SK-N-SH (cell line): ENCODE data around the gene RARRES1. TPM values are rescaled to one million over a fixed set of nuclear protein-coding genes. Genes with fewer than 3 reads are reported as not detected.

Experiments
- CTCF ChIA-PET: fragments of 300-600, 350-600 bp; formaldehyde crosslinking; extraction: SDS; loops from one replicate; lab custom pipeline; 2021; lab: Yijun Ruan, JAX
- POLR2A ChIA-PET: fragments of 350-600 bp; sonication (Branson Sonifier 250); formaldehyde crosslinking; extraction: SDS; loops from one replicate; lab custom pipeline; 2020; ENCODE audit warnings: antibody characterized with exemption, inconsistent platforms; lab: Yijun Ruan, JAX
- DNase-seq: peaks from one replicate; pipeline ENCODE4 v3.0.0; 2012
- H2AFZ ChIP-seq: fragments of 200-600 bp; sonication (generic); 2 replicates; pipeline ENCODE4 v1.8.1; 2016; ENCODE audit warnings: antibody characterized with exemption, mild to moderate bottlenecking, low read depth
- H3F3A ChIP-seq: fragments of 200-600 bp; sonication (generic); replicated peaks from 2 replicates; pipeline ENCODE3; 2016; ENCODE audit warnings: antibody characterized with exemption, mild to moderate bottlenecking; ENCODE audit not compliant: insufficient read depth
- H3K27ac ChIP-seq, 2 experiments: fragments of 200-500 bp in 1 of 2; fragments of 200-600 bp in 1 of 2; sonication (Bioruptor generic) in 1 of 2; sonication (generic), shearing (Covaris generic) in 1 of 2; 2 replicates each; pipeline versions ENCODE4 v1.5.1 to v1.6.1; 2014 to 2016; ENCODE audit warnings: low read depth in 2 of 2, inconsistent platforms in 1 of 2, low read length in 1 of 2, mild to moderate bottlenecking in 1 of 2, mixed read lengths in 1 of 2
- H3K27me3 ChIP-seq: fragments of 200-600 bp; sonication (generic), shearing (Covaris generic); 2 replicates; pipeline ENCODE4 v1.6.1; 2016; ENCODE audit warnings: mixed run types; ENCODE audit not compliant: insufficient read depth
- H3K36me3 ChIP-seq, 2 experiments: fragments of 200-500 bp in 1 of 2; fragments of 200-600 bp in 1 of 2; sonication (Bioruptor generic) in 1 of 2; sonication (generic) in 1 of 2; replicated peaks in 1 of 2; 2 replicates each; pipeline versions ENCODE3 to v1.5.1; 2014 to 2016; ENCODE audit warnings: low read length in 1 of 2, mild to moderate bottlenecking in 1 of 2; ENCODE audit not compliant: insufficient read depth in 2 of 2, control insufficient read depth in 1 of 2
- H3K4me1 ChIP-seq, 2 experiments: fragments of 200-500 bp in 1 of 2; fragments of 200-600 bp in 1 of 2; sonication (Bioruptor generic) in 1 of 2; sonication (generic), shearing (Covaris generic) in 1 of 2; 2 replicates each; pipeline versions ENCODE4 v1.5.1 to v1.6.1; 2014 to 2016; ENCODE audit warnings: low read depth in 1 of 2, low read length in 1 of 2, mixed run types in 1 of 2; ENCODE audit not compliant: insufficient read depth in 2 of 2, control insufficient read depth in 1 of 2
- H3K4me2 ChIP-seq: fragments of 200-600 bp; sonication (generic), shearing (Covaris generic); 2 replicates; pipeline ENCODE4 v1.6.1; 2017; ENCODE audit warnings: mixed run types
- H3K4me3 ChIP-seq, 2 experiments: fragments of 200-500 bp in 1 of 2; fragments of 200-600 bp in 1 of 2; sonication (Bioruptor generic) in 1 of 2; sonication (generic), shearing (Covaris generic) in 1 of 2; 2 replicates each; pipeline versions ENCODE4 v1.5.1 to v1.8.1; 2014 to 2016; ENCODE audit warnings: low read depth in 2 of 2, inconsistent platforms in 1 of 2, low read length in 1 of 2, mild to moderate bottlenecking in 1 of 2, mixed read lengths in 1 of 2, moderate library complexity in 1 of 2
- H3K79me2 ChIP-seq: fragments of 200-600 bp; sonication (generic); 2 replicates; pipeline ENCODE4 v1.8.1; 2017; ENCODE audit warnings: mild to moderate bottlenecking; ENCODE audit not compliant: insufficient read depth
- H3K9ac ChIP-seq: fragments of 200-600 bp; sonication (generic); 2 replicates; pipeline ENCODE4 v1.6.1; 2017; ENCODE audit warnings: mixed run types
- H3K9me2 ChIP-seq: fragments of 200-600 bp; sonication (generic); 2 replicates; pipeline ENCODE4 v1.6.1; 2017; ENCODE audit warnings: mixed run types
- H3K9me3 ChIP-seq: fragments of 200-600 bp; sonication (generic); 2 replicates; pipeline ENCODE4 v1.6.1; 2017; ENCODE audit warnings: mixed run types, mild to moderate bottlenecking, moderate library complexity
- H4K20me1 ChIP-seq: fragments of 200-600 bp; sonication (generic); 2 replicates; pipeline ENCODE4 v1.6.1; 2017; ENCODE audit warnings: mild to moderate bottlenecking, mixed run types; ENCODE audit not compliant: insufficient read depth
- EP300 ChIP-seq, 2 experiments: IDR thresholded peaks; 2 replicates each; pipeline versions ENCODE4 v1.4.0 to v1.6.1; 2012; ENCODE audit warnings: borderline replicate concordance in 1 of 2, low read depth in 1 of 2, low read length in 1 of 2
- EZH2phosphoT487 ChIP-seq: fragments of 200-600 bp; sonication (generic); IDR thresholded peaks from 2 replicates; pipeline ENCODE4 v1.6.1; 2017; ENCODE audit warnings: low read depth, mixed run types, mild to moderate bottlenecking, antibody characterized with exemption, moderate library complexity, borderline replicate concordance
- FOSL2 ChIP-seq: IDR thresholded peaks from 2 replicates; pipeline ENCODE4 v1.4.0; 2012; ENCODE audit warnings: low read depth, mild to moderate bottlenecking, moderate library complexity, borderline replicate concordance
- FOXJ3 ChIP-seq: sonication (generic); formaldehyde crosslinking; IDR thresholded peaks from 2 replicates; pipeline ENCODE4 v1.5.1; 2020; ENCODE audit warnings: mild to moderate bottlenecking, missing genetic modification reagents
- FOXM1 ChIP-seq: IDR thresholded peaks from 2 replicates; pipeline ENCODE4 v1.4.0; 2012; ENCODE audit warnings: low read depth, mild to moderate bottlenecking
- GABPA ChIP-seq: IDR thresholded peaks from 2 replicates; pipeline ENCODE4 v1.4.0; 2012; ENCODE audit warnings: low read depth, mild to moderate bottlenecking
- GATA2 ChIP-seq: sonication (generic); formaldehyde crosslinking; IDR thresholded peaks from 2 replicates; pipeline ENCODE4 v1.5.0; 2020; ENCODE audit warnings: mild to moderate bottlenecking, missing genetic modification reagents
- MEF2A ChIP-seq: IDR thresholded peaks from 2 replicates; pipeline ENCODE4 v1.4.0; 2012; ENCODE audit warnings: low read depth, borderline replicate concordance
- NFIC ChIP-seq: IDR thresholded peaks from 2 replicates; pipeline ENCODE4 v1.4.0; 2012; ENCODE audit warnings: borderline replicate concordance
- PBX3 ChIP-seq: IDR thresholded peaks from 2 replicates; pipeline ENCODE4; 2012
- POLR2AphosphoS5 ChIP-seq: IDR thresholded peaks from 2 replicates; pipeline ENCODE4 v1.6.1; 2012; ENCODE audit warnings: low read depth, low read length
- RAD21 ChIP-seq: IDR thresholded peaks from 2 replicates; pipeline ENCODE4 v1.6.1; 2012; ENCODE audit warnings: mild to moderate bottlenecking, low read length
- RCOR1 ChIP-seq: fragments of 150-350 bp; IDR thresholded peaks from 2 replicates; pipeline ENCODE4 v1.6.1; 2017; ENCODE audit warnings: antibody characterized with exemption, low read length
- RFX5 ChIP-seq: IDR thresholded peaks from 2 replicates; pipeline ENCODE4 v1.6.1; 2012; ENCODE audit warnings: mild to moderate bottlenecking, improper control_type of control experiment, low read length
- SIN3A ChIP-seq: IDR thresholded peaks from 2 replicates; pipeline ENCODE4 v1.6.1; 2012; ENCODE audit warnings: low read depth, mild to moderate bottlenecking, low read length, moderate library complexity, borderline replicate concordance
- TAF1 ChIP-seq: IDR thresholded peaks from 2 replicates; pipeline ENCODE4 v1.6.1; 2012; ENCODE audit warnings: low read depth, mild to moderate bottlenecking, low read length, moderate library complexity, borderline replicate concordance
- TCF12 ChIP-seq: IDR thresholded peaks from 2 replicates; pipeline ENCODE4 v1.4.0; 2012
- WGBS: methylation state at CpG from one replicate; pipeline ENCODE4 v1.1.6; 2017; ENCODE audit warnings: low lambda C conversion rate; 5-methylcytosine and 5-hydroxymethylcytosine counted together
- polyA plus RNA-seq, 3 experiments: library from polyadenylated mRNA; depleted of rRNA; stranded (reverse); fragments of >200 nt; gene quantifications; 2 replicates each; pipeline ENCODE4 v1.2.3, GENCODE V29; 2012
- TF ChIP-seq, protein P1 (sequence below): fragments of 150-350 bp; IDR thresholded peaks from 2 replicates; pipeline ENCODE4 v1.6.1; 2016; ENCODE audit warnings: mild to moderate bottlenecking, low read depth, low read length
- TF ChIP-seq, protein P2 (sequence below): IDR thresholded peaks from 2 replicates; pipeline ENCODE4 v1.4.0; 2012; ENCODE audit warnings: low read depth, borderline replicate concordance
- TF ChIP-seq, protein P3 (sequence below): IDR thresholded peaks from 2 replicates; pipeline ENCODE4 v1.6.1; 2012; ENCODE audit warnings: mild to moderate bottlenecking, low read depth, low read length, moderate library complexity

RARRES1 gene
- polyA plus RNA-seq, 1 of the 3 experiments (the other 2 are of a cell fraction): 0.15 TPM

DNA sequence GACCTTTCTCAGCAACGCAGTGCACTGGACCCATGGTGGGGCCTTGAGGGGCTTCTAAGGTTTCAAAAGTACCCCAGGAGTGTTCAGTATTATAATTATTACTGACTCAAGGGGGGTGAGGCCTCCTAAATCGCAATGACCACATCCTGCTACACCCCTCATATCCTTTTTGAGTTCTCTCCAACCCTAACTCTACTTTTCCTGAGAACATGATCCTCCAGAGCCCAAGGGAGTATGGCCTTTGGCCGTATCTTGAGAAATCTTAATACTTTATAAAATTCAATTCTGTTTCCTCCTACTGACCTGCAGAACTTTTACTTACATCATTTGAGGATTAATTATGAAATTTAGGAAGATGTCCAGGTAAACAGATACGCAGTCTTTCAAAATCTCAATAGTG is 30.4 kb upstream of the RARRES1 start:
- no peaks in the 10 kb centered on the region for H3F3A ChIP-seq
- no peak overlapping the region for H3K4me3 ChIP-seq
- peaks cover 0 to 7% of the 10 kb centered on the region in 2 experiments; a peak in 1 of 4 replicates for H3K4me1 ChIP-seq
- no peak overlapping the region for H3K27ac ChIP-seq
- no peaks in the 10 kb centered on the region for H4K20me1 ChIP-seq
- TF ChIP-seq, protein P1, sequence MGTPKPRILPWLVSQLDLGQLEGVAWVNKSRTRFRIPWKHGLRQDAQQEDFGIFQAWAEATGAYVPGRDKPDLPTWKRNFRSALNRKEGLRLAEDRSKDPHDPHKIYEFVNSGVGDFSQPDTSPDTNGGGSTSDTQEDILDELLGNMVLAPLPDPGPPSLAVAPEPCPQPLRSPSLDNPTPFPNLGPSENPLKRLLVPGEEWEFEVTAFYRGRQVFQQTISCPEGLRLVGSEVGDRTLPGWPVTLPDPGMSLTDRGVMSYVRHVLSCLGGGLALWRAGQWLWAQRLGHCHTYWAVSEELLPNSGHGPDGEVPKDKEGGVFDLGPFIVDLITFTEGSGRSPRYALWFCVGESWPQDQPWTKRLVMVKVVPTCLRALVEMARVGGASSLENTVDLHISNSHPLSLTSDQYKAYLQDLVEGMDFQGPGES: no peak
- TF ChIP-seq EZH2phosphoT487 (no peak), SIN3A (no peak), EP300 (IDR thresholded peaks at IDR 0.05; ENCODE audit: borderline replicate concordance in 1 of 2, low read depth in 1 of 2, low read length in 1 of 2) (no peak), FOXM1 (no peak), RFX5 (no peak), NFIC (no peak), FOXJ3 (CRISPR knock-in tag) (no peak), FOSL2 (no peak), GATA2 (CRISPR knock-in tag) (no peak), TAF1 (no peak), GABPA (no peak), POLR2AphosphoS5 (no peak), MEF2A (no peak), TCF12 (no peak), RCOR1 (no peak), RAD21 (no peak), PBX3 (no peak)
- TF ChIP-seq, protein P2, sequence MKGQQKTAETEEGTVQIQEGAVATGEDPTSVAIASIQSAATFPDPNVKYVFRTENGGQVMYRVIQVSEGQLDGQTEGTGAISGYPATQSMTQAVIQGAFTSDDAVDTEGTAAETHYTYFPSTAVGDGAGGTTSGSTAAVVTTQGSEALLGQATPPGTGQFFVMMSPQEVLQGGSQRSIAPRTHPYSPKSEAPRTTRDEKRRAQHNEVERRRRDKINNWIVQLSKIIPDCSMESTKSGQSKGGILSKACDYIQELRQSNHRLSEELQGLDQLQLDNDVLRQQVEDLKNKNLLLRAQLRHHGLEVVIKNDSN: no peak
- TF ChIP-seq, protein P3, sequence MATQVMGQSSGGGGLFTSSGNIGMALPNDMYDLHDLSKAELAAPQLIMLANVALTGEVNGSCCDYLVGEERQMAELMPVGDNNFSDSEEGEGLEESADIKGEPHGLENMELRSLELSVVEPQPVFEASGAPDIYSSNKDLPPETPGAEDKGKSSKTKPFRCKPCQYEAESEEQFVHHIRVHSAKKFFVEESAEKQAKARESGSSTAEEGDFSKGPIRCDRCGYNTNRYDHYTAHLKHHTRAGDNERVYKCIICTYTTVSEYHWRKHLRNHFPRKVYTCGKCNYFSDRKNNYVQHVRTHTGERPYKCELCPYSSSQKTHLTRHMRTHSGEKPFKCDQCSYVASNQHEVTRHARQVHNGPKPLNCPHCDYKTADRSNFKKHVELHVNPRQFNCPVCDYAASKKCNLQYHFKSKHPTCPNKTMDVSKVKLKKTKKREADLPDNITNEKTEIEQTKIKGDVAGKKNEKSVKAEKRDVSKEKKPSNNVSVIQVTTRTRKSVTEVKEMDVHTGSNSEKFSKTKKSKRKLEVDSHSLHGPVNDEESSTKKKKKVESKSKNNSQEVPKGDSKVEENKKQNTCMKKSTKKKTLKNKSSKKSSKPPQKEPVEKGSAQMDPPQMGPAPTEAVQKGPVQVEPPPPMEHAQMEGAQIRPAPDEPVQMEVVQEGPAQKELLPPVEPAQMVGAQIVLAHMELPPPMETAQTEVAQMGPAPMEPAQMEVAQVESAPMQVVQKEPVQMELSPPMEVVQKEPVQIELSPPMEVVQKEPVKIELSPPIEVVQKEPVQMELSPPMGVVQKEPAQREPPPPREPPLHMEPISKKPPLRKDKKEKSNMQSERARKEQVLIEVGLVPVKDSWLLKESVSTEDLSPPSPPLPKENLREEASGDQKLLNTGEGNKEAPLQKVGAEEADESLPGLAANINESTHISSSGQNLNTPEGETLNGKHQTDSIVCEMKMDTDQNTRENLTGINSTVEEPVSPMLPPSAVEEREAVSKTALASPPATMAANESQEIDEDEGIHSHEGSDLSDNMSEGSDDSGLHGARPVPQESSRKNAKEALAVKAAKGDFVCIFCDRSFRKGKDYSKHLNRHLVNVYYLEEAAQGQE: no peak
- ChIA-PET POLR2A (no interaction called here), CTCF (interaction anchor here (0.6 to 1.1 kb wide), 2 partner anchors 11 to 28 kb away, joined by 3 read pairs; no protein-coding TSS in a partner anchor)
- H3K79me2 ChIP-seq: no peaks in the 10 kb centered on the region
- H3K9ac ChIP-seq: no peak overlapping the region
- no peaks in the 10 kb centered on the region for H3K9me3 ChIP-seq
- no peak for DNase-seq
- H3K4me2 ChIP-seq: no peak overlapping the region
- peaks cover 3% of the 10 kb centered on the region; the same call in 1 of the 2 replicates for H3K9me2 ChIP-seq
- H2AFZ ChIP-seq: no peak overlapping the region
- H3K36me3 ChIP-seq: no peaks in the 10 kb centered on the region
- H3K27me3 ChIP-seq: no peaks in the 10 kb centered on the region
- 85% methylated on average over 4 of the region's 4 CpGs for WGBS
